ENCODE data around the gene TTC7B.

The TTC7B gene

GRCh38 chr14:90613453-90613852, 202.8 kb downstream of the TTC7B start:
- no peak for DNase-seq

DNA sequence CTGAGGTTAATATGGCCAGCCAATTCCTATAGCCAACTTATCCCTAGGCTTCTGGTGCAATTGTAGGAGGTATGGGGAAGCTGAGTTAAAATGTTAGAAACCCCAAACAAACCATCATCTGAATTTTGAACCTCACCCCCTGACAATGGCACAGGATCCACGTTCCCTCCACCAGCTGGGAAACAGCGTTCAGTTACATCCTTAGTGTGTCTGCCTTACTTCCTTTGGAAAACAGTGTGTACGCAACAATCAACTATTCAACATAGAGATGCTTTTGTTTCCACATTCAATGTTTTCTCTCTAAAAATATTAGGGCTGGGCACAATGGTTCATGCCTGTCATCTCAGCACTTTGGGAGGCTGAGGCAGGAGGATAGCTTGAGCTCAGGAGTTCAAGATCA, 203.4 kb downstream of the TTC7B start:
- DNase-seq: no peak

- DNase-seq: peak; percentile 26
Measured at GRCh38 chr14:90611936-90612335, 204.3 kb downstream of the TTC7B start.

DNA sequence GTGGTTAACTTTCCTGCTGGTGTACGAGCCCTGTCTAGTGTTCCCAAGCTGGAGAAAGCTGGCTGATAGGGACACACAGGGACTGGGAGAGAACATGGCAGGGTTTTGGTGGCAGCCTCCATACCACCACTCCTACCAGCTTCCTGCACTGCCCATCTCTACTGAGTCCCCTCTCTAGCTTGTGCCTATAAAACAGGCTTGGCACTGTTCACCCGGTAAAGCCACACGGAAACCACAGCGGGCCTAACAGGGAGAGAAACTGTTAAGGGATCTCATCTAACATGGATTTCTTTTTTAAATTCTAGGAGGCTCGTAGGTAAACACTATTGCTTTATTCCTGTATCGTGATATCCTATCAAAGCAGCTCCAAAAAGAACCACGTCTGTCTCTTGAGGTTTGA, 204.7 kb downstream of the TTC7B start:
- DNase-seq: no peak

- DNase-seq: no peak
Measured at GRCh38 chr14:90610346-90611040, 205.7 kb downstream of the TTC7B start.

GRCh38 chr14:90609376-90609775, 206.9 kb downstream of the TTC7B start:
- DNase-seq: peak; percentile 44

- no peak for DNase-seq
Measured at GRCh38 chr14:90608929-90609341, 207.3 kb downstream of the TTC7B start.

GRCh38 chr14:90608281-90608680, 207.9 kb downstream of the TTC7B start:
- DNase-seq: no peak

DNA sequence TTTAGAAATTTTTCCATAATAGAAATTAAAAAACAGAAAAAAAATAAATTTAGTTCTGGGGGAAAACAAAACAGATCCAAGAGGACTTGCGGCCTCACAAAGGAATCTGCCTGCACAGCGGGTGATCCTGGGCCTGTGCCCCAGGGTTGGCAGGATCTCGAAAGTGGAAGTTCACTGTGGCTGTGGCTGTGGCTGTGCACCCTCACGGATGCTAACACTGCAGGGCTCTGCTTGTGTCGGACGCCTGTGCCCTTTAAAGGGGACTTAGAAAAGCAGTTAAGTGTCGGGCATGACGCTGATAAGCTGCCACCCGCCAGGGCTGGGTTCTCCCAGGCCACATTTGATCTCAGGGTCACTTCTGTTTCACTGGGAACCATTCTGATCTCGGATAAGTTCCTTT, 209.1 kb downstream of the TTC7B start:
- no peak for DNase-seq

GRCh38 chr14:90606434-90606833, 209.8 kb downstream of the TTC7B start:
- DNase-seq: no peak

DNA sequence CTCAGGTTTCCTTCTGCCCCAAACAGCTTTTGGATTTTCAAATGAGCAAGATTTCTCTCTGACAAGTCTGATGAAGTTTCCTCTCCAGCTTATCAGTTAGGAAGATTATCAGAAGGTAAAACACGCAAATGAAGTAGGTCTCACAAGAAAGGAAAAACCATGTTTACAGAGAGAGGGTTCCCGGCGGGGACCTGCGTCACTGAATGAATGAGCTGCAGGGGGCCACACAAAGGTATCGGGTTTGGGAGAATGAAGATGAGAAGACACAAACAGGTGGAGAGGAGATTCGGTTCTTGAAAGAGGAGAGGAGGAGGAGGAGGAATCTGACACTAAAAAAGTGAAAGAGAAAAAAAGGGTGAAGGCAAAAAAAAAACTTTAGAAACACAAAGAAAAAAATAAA, 210.8 kb downstream of the TTC7B start:
- DNase-seq: no peak

DNA sequence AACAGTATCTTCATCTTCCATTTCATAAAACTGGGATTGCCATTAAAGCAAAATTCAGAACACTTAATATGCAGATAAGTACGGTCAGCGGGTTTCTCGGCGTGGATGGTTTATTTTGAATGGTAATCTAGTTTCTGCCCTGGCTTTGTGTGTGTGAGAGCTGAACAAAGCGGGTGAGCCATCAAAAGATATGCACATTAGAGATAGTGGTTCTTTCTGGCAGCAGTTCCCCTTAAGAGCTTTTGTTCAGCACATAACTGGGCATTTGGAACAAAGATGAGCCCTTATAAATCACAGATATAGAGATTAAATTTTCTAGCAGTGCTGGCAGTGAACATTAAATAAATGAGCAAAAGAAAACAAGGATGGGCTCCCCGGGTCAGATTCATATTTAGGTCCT, 211.9 kb downstream of the TTC7B start:
- no peak for DNase-seq

GRCh38 chr14:90603841-90604240, 212.4 kb downstream of the TTC7B start:
- DNase-seq: no peak

- DNase-seq: no peak
Measured at GRCh38 chr14:90603336-90603735, 212.9 kb downstream of the TTC7B start.

- DNase-seq: peak; percentile 24
Measured at GRCh38 chr14:90602088-90602687, 214.0 kb downstream of the TTC7B start.

DNA sequence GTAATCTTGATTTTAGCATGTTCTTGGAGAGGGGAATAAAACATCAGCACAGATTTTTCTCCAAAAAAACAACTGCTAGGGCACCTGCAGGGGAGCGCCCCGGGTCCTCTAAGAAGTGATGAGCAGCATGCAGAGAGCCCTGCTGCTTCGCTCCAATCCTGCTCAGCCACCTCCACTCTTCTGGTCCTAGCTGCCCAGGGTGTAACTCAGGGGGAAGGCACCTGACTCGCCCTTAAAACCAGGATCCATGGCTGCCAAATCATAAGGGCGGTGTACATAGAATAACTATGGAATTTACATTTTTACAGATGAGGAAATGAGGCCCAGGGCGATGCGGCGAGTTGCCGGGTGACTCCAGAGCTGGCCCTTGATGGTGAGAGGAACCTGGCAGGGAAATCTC, 214.7 kb downstream of the TTC7B start:
- no peak for DNase-seq

GRCh38 chr14:90600619-90601018, 215.6 kb downstream of the TTC7B start:
- peak; percentile 98 for DNase-seq

DNA sequence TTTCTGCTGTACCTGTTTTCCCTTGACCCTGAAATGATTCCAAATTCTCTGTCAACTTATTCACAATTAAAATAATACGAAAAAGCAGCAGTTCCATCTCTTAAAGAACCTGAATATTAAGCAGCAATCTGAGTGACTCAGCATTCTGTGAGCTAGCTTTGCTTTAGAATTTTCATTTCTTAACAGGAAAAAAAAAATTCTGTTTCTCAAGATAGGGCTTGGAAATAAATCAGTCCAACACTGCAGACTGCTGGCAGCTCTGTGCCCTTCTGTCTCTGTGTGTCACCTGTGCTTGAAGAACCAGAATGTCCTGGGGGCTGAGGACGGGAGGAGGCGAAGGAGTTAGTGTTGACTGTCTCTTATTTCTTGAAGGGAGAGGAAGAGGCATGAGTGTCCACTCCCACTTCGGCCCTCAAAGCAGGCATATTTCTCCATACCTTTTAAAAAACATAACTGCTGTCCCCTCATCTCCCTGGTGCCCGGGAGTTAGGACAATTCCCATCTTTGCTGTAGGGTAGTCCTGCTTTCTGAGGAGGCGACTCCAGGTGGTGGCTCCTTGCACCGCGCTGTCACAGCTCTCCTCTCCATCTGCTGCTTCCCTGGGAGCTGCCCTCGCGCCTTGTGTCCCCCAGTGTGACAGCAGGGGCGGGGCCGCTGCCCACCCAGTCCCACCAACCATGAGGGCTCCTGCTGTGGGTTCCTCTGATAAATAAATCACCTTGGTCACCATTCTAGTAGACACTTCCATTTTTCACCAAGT, 216.3 kb downstream of the TTC7B start:
- DNase-seq: peak; percentile 94

DNA sequence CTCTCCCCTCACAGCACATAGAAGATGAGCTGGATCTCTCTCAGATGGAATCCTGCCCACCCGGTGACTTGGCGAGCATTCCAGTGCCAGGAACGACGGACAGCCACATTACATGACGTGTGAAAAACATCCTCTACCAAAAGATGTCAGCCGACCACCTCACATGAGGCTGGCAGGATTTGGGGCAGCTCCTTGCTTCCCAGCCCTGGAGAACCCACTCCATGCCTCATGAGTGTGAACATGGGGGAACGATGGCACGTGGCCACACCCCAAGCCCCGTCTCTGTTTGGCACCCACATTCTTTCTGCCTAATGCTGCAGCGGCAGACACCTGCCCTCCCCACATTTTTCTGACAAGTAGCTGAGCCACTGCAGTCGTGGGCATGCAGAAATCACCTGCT, 216.9 kb downstream of the TTC7B start:
- no peak for DNase-seq

- no peak for DNase-seq
Measured at GRCh38 chr14:90597961-90598360, 218.3 kb downstream of the TTC7B start.

GRCh38 chr14:90596733-90597132, 219.5 kb downstream of the TTC7B start:
- DNase-seq: no peak

DNA sequence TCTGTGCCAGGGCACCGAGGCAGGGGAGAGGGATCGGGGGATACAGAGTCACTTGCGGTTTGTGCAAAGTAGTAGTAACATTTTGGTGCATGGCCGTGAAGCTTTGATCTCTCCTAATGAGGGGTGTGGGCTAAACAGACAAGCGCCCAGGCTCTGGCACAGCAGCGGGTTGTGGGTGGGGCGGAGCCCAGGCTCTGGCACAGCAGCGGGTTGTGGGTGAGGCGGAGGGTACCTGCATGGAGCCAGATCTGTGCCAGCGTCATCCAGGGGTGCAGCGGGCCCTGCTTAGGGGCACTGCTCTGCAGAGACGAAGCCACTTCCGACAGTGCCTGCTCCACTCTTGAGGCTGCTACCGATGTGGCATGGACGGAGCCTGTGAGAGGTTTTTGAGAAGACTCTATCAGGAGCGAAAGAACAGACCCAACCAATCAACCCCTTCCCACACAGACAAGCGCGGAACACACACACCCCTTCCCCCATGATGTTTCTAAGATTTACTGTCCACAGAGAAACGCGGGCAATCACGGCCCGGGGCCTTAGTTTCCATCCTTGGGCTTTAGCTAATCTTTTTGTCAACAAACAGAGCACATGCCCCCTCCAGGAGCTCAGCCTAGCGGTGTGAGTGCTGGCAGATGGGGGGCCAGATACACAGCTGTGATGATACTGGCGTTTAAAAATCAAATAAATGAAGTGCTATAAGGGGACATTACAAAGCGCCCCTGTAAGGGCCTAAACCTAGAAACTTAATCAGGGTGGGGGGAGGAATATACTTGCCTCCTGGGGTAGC, 222.8 kb downstream of the TTC7B start:
- no peak for DNase-seq

DNA sequence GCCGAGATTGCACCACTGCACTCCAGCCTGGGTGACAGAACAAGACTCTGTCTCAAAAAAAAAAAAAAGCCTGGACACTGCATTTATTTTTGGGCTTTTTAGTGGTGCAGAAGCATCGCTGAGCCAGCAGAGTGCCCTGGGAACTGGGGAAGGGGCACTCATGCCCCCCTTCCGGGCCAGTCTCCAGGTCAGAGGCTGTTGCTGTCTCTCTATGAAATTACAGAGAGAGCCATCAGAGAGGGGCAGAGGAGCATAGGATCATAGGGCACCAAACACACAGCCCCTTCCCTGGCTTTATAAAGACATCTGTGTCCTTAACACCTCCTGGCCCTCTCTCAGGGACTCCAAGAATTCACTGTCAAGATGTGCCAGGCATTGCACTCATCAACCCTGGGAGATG, 223.6 kb downstream of the TTC7B start:
- no peak for DNase-seq

All from NCI-H2171 treated with DMSO at 0.1 percent for 48 hours (cell line).